Adipocyte (in vitro differentiated cells): ENCODE measurements around the gene MYO18A.
"Not testable (repeated sequence)": the region's sequence is repeated elsewhere in the genome, so short reads cannot be mapped to it uniquely, and the experiment has no call there.

Source experiments
- DNase-seq: peaks from one replicate; pipeline ENCODE4 v3.0.0-alpha.2; 2015; ENCODE audit warnings: low read depth
- H3K27me3 ChIP-seq: replicated peaks from 2 replicates; pipeline ENCODE4 v1.7.0; 2013; ENCODE audit warnings: mild to moderate bottlenecking, low read length, moderate library complexity; ENCODE audit not compliant: control insufficient read depth, insufficient read depth
- H3K36me3 ChIP-seq: 2 replicates; pipeline ENCODE4 v1.7.0; 2013; ENCODE audit warnings: low read length, mild to moderate bottlenecking, moderate library complexity; ENCODE audit not compliant: control insufficient read depth, insufficient read depth, severe bottlenecking
- H3K4me1 ChIP-seq: 2 replicates; pipeline ENCODE4 v1.7.0; 2013; ENCODE audit warnings: mild to moderate bottlenecking, low read length, moderate library complexity; ENCODE audit not compliant: control insufficient read depth, insufficient read depth
- H3K4me3 ChIP-seq: 2 replicates; pipeline ENCODE4 v1.7.0; 2013; ENCODE audit warnings: mild to moderate bottlenecking, low read length, moderate library complexity
- H3K9ac ChIP-seq: 2 replicates; pipeline ENCODE4 v1.7.0; 2013; ENCODE audit warnings: mild to moderate bottlenecking, low read length, moderate library complexity
- H3K9me3 ChIP-seq: 2 replicates; pipeline ENCODE4 v1.7.0; 2013; ENCODE audit warnings: mild to moderate bottlenecking, low read length, moderate library complexity; ENCODE audit not compliant: control insufficient read depth

Gene MYO18A

DNA sequence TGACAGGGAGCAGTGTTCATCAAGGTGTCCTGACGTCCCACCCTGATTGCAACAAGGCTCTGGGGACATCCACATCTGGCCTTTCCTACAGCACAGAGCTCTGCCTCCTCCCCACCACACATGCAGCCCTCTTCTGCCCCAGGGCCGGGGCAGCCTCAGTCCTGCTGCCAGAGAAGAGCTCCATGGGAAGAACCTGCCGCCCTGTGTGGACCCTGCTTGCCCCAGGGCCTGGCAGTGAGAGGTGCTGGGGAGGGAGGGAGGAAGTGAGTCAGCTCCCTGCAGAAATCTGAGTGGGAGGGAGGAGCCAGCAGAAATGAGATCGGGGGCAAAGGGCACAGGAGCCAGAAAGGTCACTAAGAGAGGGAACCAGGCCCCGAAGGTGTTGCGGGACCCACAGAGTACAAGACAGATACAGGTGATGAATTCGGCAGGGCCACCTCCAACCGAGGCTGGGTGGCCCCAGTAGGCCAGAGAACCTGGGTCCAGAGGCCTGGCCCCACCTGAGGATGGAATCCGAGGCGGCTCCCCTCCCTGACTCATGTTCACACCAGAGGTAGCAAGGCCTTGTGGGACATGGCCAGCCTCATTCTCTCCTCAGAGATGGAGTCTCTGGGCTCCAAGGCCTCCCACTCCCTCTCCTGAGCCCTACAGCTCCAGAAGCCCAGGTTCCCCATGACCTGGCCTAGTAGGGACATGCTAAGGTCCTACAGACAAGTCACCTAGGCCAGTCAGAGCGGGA is 24.8 kb downstream of the MYO18A start:
- Histone ChIP-seq H3K9me3 (no peaks in the 10 kb centered on the region), H3K27me3 (no peaks in the 10 kb centered on the region), H3K4me3 (no peak overlapping the region), H3K9ac (no peak overlapping the region), H3K36me3 (no peaks in the 10 kb centered on the region), H3K4me1 (peaks cover 23% of the 10 kb centered on the region)
- DNase-seq: peak; percentile 61

DNA sequence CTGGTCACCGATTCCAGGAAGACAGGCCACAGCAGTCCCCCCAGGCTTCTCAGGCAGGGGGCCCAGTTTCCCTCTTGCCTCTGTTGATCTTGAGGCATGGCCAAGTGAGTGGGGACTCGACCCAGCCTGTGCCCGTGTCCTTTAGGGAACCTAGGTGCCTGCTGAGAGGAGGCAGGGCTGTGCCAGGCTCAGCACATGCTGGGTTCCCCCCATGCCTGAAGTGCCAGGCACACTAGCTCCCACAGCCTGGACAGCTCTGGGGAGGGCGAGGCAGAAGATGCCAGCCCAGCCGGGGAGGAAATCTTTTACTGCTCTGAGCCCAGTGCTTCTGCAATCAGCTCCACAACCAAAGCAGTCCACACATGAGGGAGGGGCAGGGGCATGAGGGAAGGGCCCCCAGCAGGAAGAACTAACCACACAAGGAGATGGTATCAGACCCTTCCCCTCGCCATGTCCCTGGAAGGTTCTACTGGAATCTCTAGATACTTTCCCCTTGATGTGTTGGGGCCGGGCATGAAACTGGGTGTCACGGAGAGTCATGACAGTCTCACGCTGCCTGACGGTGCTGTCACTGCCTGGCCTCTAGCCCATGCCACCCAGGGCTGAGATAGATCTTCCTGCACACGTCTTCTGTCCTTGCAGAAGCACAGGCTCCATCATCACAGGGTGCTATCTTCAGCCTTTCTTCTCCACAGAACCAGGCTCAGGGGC is 25.5 kb downstream of the MYO18A start:
- H3K4me1 ChIP-seq: peaks cover 25% of the 10 kb centered on the region
- no peak overlapping the region for H3K9ac ChIP-seq
- peak; percentile 48 for DNase-seq
- no peak overlapping the region for H3K4me3 ChIP-seq
- no peaks in the 10 kb centered on the region for H3K36me3 ChIP-seq
- no peaks in the 10 kb centered on the region for H3K27me3 ChIP-seq
- H3K9me3 ChIP-seq: no peaks in the 10 kb centered on the region

DNA sequence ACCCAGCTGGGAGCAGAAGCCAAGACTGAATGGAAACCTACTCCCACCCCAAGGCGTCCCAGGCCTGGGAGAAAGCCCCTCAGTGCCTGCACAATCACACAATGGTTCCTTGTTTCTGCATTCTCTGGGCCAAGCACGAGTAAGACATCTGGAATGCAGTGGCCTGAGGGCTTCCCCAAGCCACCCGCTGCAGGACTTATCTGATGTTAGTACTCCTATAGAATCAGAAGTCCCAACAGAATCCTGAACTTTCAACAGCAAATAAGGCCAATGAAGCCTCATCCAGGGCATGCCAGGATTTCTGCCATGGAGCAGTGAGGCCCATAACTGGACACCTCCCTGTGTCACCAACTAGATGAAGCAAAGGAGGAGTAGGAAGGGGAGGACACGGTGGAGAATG is 28.6 kb downstream of the MYO18A start:
- peaks cover 36% of the 10 kb centered on the region for H3K4me1 ChIP-seq
- peak; percentile 81 for DNase-seq
- H3K27me3 ChIP-seq: no peaks in the 10 kb centered on the region
- H3K36me3 ChIP-seq: no peaks in the 10 kb centered on the region
- H3K9ac ChIP-seq: no peak overlapping the region
- no peaks in the 10 kb centered on the region for H3K9me3 ChIP-seq
- H3K4me3 ChIP-seq: no peak overlapping the region

DNA sequence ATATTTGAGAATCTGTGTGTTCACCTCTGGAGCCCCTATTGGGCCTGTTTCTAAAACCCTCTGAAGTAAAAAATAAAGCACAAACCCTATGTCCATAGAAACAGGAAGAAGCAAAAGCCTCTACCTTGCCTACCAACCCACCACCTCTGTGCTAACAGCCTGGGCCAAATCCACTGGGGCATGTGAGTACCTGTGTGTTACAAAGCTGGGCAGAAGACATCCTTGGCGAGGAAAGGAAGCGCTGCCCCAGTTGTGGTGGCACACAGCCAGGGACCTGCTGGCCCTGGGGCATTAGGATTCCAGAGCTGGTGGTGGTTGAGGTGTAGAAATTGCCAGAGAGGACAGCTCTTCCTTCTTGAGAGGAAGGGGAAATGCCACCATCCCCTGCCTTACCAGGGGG is 30.0 kb downstream of the MYO18A start:
- no peak overlapping the region for H3K9ac ChIP-seq

DNA sequence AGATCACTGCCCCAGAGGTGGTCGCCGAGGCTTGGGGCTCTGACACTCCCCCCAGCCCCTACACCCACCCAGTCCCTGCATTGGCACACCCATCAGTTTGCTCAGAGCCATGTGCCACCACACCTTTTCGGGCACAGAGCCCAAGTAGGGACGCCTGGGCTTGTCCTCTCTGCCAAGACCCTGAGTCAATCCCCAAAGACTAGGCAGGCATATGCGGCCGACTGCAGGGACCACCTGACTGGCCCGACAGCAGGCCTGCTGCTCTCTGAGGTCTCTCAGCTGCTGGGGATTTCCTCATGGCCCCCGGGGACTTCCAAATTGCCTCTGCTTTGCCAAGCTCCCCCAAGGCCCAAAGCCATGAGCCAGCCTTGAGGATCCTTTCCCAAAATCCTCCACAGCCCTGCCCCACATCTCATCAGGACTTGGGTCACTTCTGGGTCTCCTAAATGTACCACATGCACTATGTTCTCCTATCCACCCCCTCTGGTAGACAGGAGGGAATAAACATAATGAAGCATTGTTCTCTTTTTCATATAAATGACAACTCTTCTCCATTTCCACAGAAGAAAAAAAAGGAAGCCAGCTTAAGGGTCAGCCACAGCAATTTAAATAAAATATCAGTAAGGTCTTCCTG is 30.6 kb downstream of the MYO18A start:
- Histone ChIP-seq H3K9ac (peak overlapping the region; percentile 77), H3K4me3 (peak overlapping the region; percentile 77), H3K4me1 (peaks cover 26% of the 10 kb centered on the region), H3K9me3 (no peaks in the 10 kb centered on the region), H3K27me3 (no peaks in the 10 kb centered on the region), H3K36me3 (no peaks in the 10 kb centered on the region)
- peak; percentile 48 for DNase-seq

More for the DNA sequence above, 30.0 kb downstream of the MYO18A start:
- no peak for DNase-seq
- Histone ChIP-seq H3K36me3 (no peaks in the 10 kb centered on the region), H3K27me3 (no peaks in the 10 kb centered on the region), H3K9me3 (no peaks in the 10 kb centered on the region), H3K4me1 (peaks cover 31% of the 10 kb centered on the region), H3K4me3 (no peak overlapping the region)

DNA sequence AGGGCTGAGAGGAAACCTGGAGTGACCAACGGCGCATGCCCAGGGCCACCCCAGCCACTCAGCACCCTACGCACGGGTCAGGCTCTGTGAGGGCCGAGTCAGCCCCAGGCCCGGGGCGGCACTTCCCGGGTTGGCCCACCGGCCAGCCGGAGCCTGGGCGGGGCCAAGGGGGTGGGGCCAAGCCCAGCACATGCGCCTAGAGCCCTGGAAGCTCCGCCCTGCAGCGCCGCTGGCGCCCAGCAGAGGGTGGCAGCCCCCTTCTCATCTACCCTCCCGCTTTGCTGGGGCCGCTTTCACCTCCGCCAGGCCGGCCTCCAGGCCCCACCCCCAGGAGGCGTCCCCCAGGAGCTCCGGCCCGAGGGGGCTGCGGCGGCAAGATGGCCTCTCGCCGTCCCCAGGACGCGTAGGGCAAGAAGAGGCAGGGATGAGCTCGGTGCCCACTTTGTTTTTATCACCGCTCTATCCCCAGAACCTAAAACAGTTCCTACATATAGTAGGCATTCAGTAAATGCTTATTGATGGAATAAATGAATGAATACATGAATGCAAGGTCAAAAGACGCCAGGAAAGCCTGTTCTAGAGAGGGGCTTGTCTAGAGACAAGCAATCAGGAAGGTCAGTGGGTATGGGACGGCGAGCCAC is 31.3 kb downstream of the MYO18A start:
- no peaks in the 10 kb centered on the region for H3K27me3 ChIP-seq
- H3K9ac ChIP-seq: peak overlapping the region; percentile 84
- H3K9me3 ChIP-seq: no peaks in the 10 kb centered on the region
- DNase-seq: peak; percentile 97
- H3K4me1 ChIP-seq: peaks cover 21% of the 10 kb centered on the region
- peak overlapping the region; percentile 77 for H3K4me3 ChIP-seq
- no peaks in the 10 kb centered on the region for H3K36me3 ChIP-seq

DNA sequence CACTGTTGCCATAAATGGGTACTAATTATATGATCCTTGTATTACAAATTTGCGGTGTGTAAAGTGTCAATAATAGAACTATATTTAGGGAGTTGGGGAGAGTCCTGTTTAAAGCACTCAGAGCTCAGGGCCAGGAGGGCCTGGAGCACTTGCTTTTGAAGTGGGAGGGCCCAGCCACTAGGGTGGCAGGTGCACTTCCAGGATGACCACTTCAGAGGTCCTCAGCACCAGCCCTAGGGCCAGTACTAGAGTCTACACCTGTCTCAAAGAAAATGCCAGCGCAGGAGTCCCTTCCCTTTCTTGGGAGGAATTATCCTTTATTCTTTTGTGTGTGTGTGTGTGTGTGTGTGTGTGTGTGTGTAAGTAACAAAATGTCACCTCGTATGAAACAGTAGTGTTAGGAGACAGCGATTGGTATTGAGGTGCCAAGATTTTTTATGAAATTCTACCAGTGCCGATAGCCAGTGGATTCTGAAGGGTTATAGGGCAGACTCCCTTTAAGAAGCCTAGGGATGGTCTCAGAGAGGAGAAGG is 31.9 kb downstream of the MYO18A start:
- peak overlapping the region; percentile 84 for H3K9ac ChIP-seq
- no peaks in the 10 kb centered on the region for H3K36me3 ChIP-seq
- H3K4me3 ChIP-seq: peak overlapping the region; percentile 77
- H3K4me1 ChIP-seq: peaks cover 21% of the 10 kb centered on the region
- DNase-seq: no peak
- H3K9me3 ChIP-seq: no peaks in the 10 kb centered on the region
- H3K27me3 ChIP-seq: no peaks in the 10 kb centered on the region

DNA sequence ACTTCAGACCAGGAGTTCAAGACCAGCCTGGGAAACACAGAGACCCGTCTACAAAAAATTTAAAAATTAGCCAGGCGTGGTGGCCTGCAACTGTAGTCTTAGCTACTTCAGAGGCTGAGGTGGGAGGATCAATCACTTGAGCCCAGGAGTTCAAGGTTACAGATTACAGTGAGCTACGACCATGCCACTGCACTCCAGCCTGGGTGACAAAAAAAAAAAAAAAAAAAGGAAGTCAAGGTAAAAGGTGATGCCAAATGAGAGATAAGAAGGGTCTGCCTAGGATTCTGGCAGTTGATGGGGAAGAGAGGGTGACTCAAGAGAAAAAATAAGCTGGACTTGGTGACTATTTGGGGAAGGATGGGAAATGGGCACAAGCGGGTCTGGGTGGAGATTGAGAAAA is 32.5 kb downstream of the MYO18A start:
- Histone ChIP-seq H3K36me3 (no peaks in the 10 kb centered on the region), H3K27me3 (no peaks in the 10 kb centered on the region), H3K4me1 (peaks cover 21% of the 10 kb centered on the region), H3K9me3 (no peaks in the 10 kb centered on the region), H3K4me3 (no peak overlapping the region), H3K9ac (no peak overlapping the region)
- DNase-seq: no peak

DNA sequence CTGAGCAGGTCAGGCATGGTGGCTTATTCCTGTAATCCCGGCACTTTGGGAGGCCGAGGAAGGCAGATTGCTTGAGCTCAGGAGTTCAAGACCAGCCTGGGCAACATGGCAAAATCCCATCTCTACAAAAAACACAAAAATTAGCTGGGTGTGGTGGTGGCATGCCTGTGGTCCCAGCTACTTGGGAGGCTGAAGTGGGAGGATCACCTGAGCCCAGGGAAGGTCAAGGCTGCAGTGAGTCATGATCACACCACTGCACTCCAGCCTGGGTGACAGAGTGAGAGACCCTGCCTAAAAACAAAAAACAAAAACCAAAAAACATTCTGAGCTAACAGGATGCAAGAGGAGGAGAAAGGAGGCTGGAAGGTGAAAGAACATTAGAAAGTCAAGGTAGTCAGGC is 33.0 kb downstream of the MYO18A start:
- not testable (repeated sequence) for H3K36me3 ChIP-seq, H3K9me3 ChIP-seq, DNase-seq, H3K9ac ChIP-seq, H3K4me3 ChIP-seq, H3K27me3 ChIP-seq
- peaks cover 26% of the 10 kb centered on the region for H3K4me1 ChIP-seq

DNA sequence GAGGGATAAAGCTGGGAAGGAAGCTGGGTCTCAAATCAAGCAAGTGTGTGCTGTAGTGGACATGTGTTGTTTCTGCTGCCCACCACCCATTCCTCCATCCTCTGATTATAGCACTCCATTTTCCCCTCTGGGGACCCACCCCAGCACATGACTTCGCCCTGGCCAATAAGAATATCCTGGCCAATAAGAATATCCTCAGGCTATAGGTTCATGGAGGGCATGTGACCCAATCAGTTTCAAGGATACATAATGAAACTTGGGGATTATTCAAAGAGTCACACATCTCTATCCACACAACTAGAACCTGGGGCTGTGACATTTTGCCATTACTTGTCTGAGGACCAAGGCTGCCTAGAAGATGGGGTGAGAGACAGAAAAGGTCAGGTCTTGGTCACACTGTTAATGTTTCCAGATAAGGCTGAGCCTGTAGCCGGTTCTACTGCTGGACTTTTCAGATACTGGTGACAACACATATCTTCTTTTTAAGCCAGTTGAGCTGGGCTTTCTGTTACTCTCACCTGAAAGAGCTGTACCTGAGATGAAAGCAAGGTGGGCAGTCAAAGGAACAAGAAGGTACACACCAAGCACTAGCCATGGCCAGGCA is 33.7 kb downstream of the MYO18A start:
- H3K36me3 ChIP-seq: no peaks in the 10 kb centered on the region
- no peaks in the 10 kb centered on the region for H3K27me3 ChIP-seq
- no peak for DNase-seq
- no peak overlapping the region for H3K9ac ChIP-seq
- no peak overlapping the region for H3K4me3 ChIP-seq
- peaks cover 28% of the 10 kb centered on the region for H3K4me1 ChIP-seq
- H3K9me3 ChIP-seq: no peaks in the 10 kb centered on the region
